HepG2 (cell line): ENCODE measurements around the gene CDHR1. TPM values are rescaled to one million over a fixed set of nuclear protein-coding genes. Genes with fewer than 3 reads are reported as not detected.

Experiments
- ATAC-seq: fragments of 200-7000 bp; cut with Tn5 transposase; 3 replicates; pipeline ENCODE4 v1.9.1; 2020; ENCODE audit warnings: mild to moderate bottlenecking, moderate library complexity
- BruUV-seq: library from RNA; stranded (reverse); fragments of 400-500 nt; replicated peaks from 2 replicates; lab custom pipeline; 2021; lab: Mats Ljungman, UMichigan
- CTCF ChIA-PET: fragments of 300-600 bp; formaldehyde crosslinking; extraction: SDS; loops from one replicate; lab custom pipeline; 2021; ENCODE audit warnings: low total read pairs, inconsistent platforms, low intra/inter-chr PET ratio; lab: Yijun Ruan, JAX
- POLR2A ChIA-PET: fragments of 350-600 bp; sonication (Branson Sonifier 250); formaldehyde crosslinking; loops from one replicate; lab custom pipeline; 2020; ENCODE audit warnings: antibody characterized with exemption, inconsistent platforms; lab: Yijun Ruan, JAX
- DNase-seq: peaks from one replicate; pipeline ENCODE4 v3.0.0-alpha.2; 2015; ENCODE audit warnings: low spot score
- FAIRE-seq: peaks from 3 replicates; lab custom pipeline; 2011; peaks lifted over from hg19 to GRCh38; lab: Jason Lieb, UNC
- H2AFZ ChIP-seq: one replicate; pipeline ENCODE4 v1.6.1; 2011; ENCODE audit warnings: low read length, inconsistent platforms
- H3K27ac ChIP-seq: fragments of 300-600 bp; 3 replicates; pipeline ENCODE4 v1.8.0; 2011; ENCODE audit warnings: mixed run types, mild to moderate bottlenecking, mixed read lengths, low read length, inconsistent platforms; ENCODE audit not compliant: insufficient read depth; ENCODE audit errors: extremely low read length
- H3K27me3 ChIP-seq, 2 experiments: fragments of 200-600 bp in 1 of 2; 2 replicates in 1 of 2; 3 replicates in 1 of 2; pipeline versions ENCODE4 v1.6.0 to v1.8.0; 2011; ENCODE audit warnings: low read length in 2 of 2, mild to moderate bottlenecking in 2 of 2, moderate library complexity in 2 of 2, inconsistent platforms in 1 of 2; ENCODE audit not compliant: insufficient read depth in 2 of 2, control insufficient read depth in 1 of 2
- H3K36me3 ChIP-seq, 2 experiments: fragments of 200-600 bp in 1 of 2; replicated peaks in 1 of 2; 2 replicates in 1 of 2; 3 replicates in 1 of 2; pipeline versions ENCODE4 v1.5.1 to v1.8.0; 2011; ENCODE audit warnings: low read length in 2 of 2, inconsistent platforms in 1 of 2; ENCODE audit not compliant: insufficient read depth in 2 of 2, control insufficient read depth in 1 of 2
- H3K4me1 ChIP-seq: 2 replicates; pipeline ENCODE4 v1.5.1; 2012; ENCODE audit warnings: low read length, inconsistent platforms; ENCODE audit not compliant: insufficient read depth
- H3K4me2 ChIP-seq: 2 replicates; pipeline ENCODE4 v1.6.0; 2011; ENCODE audit warnings: low read depth, low read length, inconsistent platforms
- H3K4me3 ChIP-seq, 3 experiments: fragments of 200-600 bp in 1 of 3; sonication (generic), shearing (Covaris generic) in 1 of 3; replicated peaks in 1 of 3; 2 replicates each; pipeline ENCODE4 v1.5.1; 2011 to 2016; ENCODE audit warnings: low read length in 3 of 3, inconsistent platforms in 2 of 3, low read depth in 2 of 3, mild to moderate bottlenecking in 2 of 3, control low read depth in 1 of 3, mixed read lengths in 1 of 3; ENCODE audit not compliant: insufficient read depth in 1 of 3
- H3K79me2 ChIP-seq: one replicate; pipeline ENCODE4 v1.6.1; 2011; ENCODE audit warnings: low read length, inconsistent platforms; ENCODE audit not compliant: insufficient read depth
- H3K9ac ChIP-seq: 2 replicates; pipeline ENCODE4 v1.6.0; 2011; ENCODE audit warnings: mild to moderate bottlenecking, low read depth, low read length, inconsistent platforms; ENCODE audit not compliant: insufficient read depth
- H3K9me3 ChIP-seq: 2 replicates; pipeline ENCODE4 v1.5.1; 2012; ENCODE audit warnings: mild to moderate bottlenecking, low read length
- H4K20me1 ChIP-seq: 2 replicates; pipeline ENCODE4 v1.6.0; 2011; ENCODE audit warnings: inconsistent platforms, mild to moderate bottlenecking, low read length, moderate library complexity; ENCODE audit not compliant: insufficient read depth
- CEBPB ChIP-seq: IDR thresholded peaks from 2 replicates; pipeline ENCODE4 v1.6.1; 2011; ENCODE audit warnings: low read depth, low read length, improper control_type of control experiment, borderline replicate concordance
- CEBPG ChIP-seq: IDR thresholded peaks from 2 replicates; pipeline ENCODE4 v1.6.1; 2016
- HNF4A ChIP-seq: sonication (generic); formaldehyde crosslinking; IDR thresholded peaks from 2 replicates; pipeline ENCODE4 v1.4.0; 2020; ENCODE audit warnings: missing genetic modification reagents
- NR2F1 ChIP-seq, 2 experiments: fragments of 450-650 bp in 1 of 2; formaldehyde crosslinking in 1 of 2; IDR thresholded peaks; 2 replicates each; pipeline versions ENCODE4 v1.5.0 to v1.6.1; 2016 to 2020; ENCODE audit warnings: mild to moderate bottlenecking in 1 of 2, missing compliant biosample characterization in 1 of 2, missing genetic modification reagents in 1 of 2, moderate library complexity in 1 of 2
- NR2F6 ChIP-seq, 2 experiments: IDR thresholded peaks; 2 replicates each; pipeline ENCODE4 v1.6.1; 2016; ENCODE audit warnings: antibody characterized with exemption in 1 of 2, mild to moderate bottlenecking in 1 of 2
- RNF2 ChIP-seq: fragments of 450-650 bp; conservative IDR thresholded peaks from 2 replicates; pipeline ENCODE4 v1.6.1; 2016; ENCODE audit warnings: low read depth
- SMARCC2 ChIP-seq: fragments of 450-650 bp; IDR thresholded peaks from 2 replicates; pipeline ENCODE4 v1.6.1; 2017; ENCODE audit warnings: antibody characterized with exemption, mild to moderate bottlenecking
- SMC3 ChIP-seq: IDR thresholded peaks from 2 replicates; pipeline ENCODE4 v1.6.1; 2011; ENCODE audit warnings: low read length, improper control_type of control experiment
- ZNF749 ChIP-seq: sonication (generic); formaldehyde crosslinking; IDR thresholded peaks from 2 replicates; pipeline ENCODE4 v1.8.0; 2022; ENCODE audit warnings: mild to moderate bottlenecking, missing genetic modification reagents, moderate library complexity, borderline replicate concordance
- WGBS: methylation state at CpG from one replicate; pipeline ENCODE4 v1.1.6; 2017; ENCODE audit warnings: low lambda C conversion rate; 5-methylcytosine and 5-hydroxymethylcytosine counted together
- in situ Hi-C: cut with HindIII; loops from 2 replicates; pipeline ENCODE4 v1.10.0; 2017; ENCODE audit warnings: low pct_unique_long_range_greater_than_20kb; ENCODE audit not compliant: extremely low pct_ligation_motif_present
- intact Hi-C: fragments of 100-400 bp; cut with micrococcal nuclease; formaldehyde crosslinking; loops from one replicate; pipeline ENCODE4 v1.10.0; 2022; ENCODE audit not compliant: unreplicated experiment
- polyA plus RNA-seq, 8 experiments: library from polyadenylated mRNA; depleted of rRNA in 3 of 8; stranded (reverse) in 7 of 8; unstranded in 1 of 8; fragments of >200 nt; fragmentation: Illumina TruSeq in 4 of 8; extraction: Trizol in 4 of 8; gene quantifications; 2 replicates each; pipeline versions ENCODE4 v1.2.1 to v1.2.3, GENCODE V29; 2011 to 2016; ENCODE audit warnings: low read depth in 4 of 8, missing spikeins in 1 of 8, mixed read lengths in 1 of 8; ENCODE audit not compliant: insufficient read depth in 1 of 8
- total RNA-seq, 5 experiments: library from RNA; depleted of rRNA; stranded (reverse); fragments of >200 nt; fragmentation: Illumina TruSeq; extraction: Trizol; gene quantifications; 2 replicates each; pipeline ENCODE4 v1.2.3, GENCODE V29; 2016; ENCODE audit warnings: low read depth in 1 of 5
- TF ChIP-seq, protein P1 (sequence below): IDR thresholded peaks from 2 replicates; pipeline ENCODE4 v1.6.1; 2018; ENCODE audit warnings: missing genetic modification reagents, mild to moderate bottlenecking, missing compliant biosample characterization
- TF ChIP-seq, protein P2 (sequence below): sonication (generic); formaldehyde crosslinking; IDR thresholded peaks from 2 replicates; pipeline ENCODE4 v1.4.0; 2020; ENCODE audit warnings: low read depth, missing genetic modification reagents
- TF ChIP-seq, protein P3 (sequence below): sonication (generic); formaldehyde crosslinking; IDR thresholded peaks from 2 replicates; pipeline ENCODE4 v1.5.0; 2020; ENCODE audit warnings: mild to moderate bottlenecking, missing genetic modification reagents, moderate library complexity

CDHR1 gene
- total and polyA plus RNA-seq, 2 of the 13 experiments (the other 11 are each of a cell fraction or from before 2014, with no cell fraction given) = 0.04 to 0.09 TPM

DNA sequence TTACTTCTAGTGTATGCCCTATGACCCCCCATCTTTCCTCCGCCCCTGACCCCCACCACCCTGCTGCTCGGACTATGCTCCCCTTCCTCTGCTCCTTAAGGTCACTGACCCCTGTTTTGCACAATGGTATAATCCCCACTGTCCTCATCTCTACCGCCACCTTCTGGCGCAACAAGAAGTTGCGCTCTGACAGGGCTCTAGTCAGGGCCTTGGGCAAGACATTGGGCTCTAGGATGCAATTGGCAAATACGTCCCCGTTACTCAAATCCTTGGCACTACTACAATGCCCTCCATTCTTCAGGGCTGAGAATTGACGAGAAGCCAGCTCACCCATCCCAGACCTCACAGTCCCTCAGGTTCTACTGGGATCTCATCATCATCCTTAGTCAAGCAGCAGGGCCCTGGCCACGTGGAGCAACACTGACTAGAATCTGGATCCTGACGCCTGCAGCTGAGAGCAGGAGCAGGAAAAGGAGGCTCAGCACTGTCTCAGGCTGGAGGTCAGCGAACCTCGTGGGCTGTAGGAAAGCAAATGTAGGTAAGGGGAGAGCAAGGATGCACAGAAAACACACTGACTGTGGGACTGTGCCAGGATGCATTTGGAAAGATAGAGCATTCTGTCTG lies 20.4 kb downstream of the CDHR1 start:
- H3K4me2 ChIP-seq = no peak overlapping the region
- no peaks in the 10 kb centered on the region; a peak in 1 of 5 replicates for H3K27me3 ChIP-seq
- no peak overlapping the region for H2AFZ ChIP-seq
- BruUV-seq = no TSS peak
- ATAC-seq (peak; percentile 72), DNase-seq (peak; percentile 24), FAIRE-seq (no peak)
- H3K9me3 ChIP-seq = peaks cover 6% of the 10 kb centered on the region; the same call in 1 of the 2 replicates
- no peaks in the 10 kb centered on the region for H3K79me2 ChIP-seq
- no peak overlapping the region for H3K4me3 ChIP-seq
- in situ Hi-C loops = no loop called here
- TF ChIP-seq CEBPG (CRISPR knock-in tag) (0 out of 2 replicates have a peak, but pooled peaks have one; percentile 15), NR2F1 (CRISPR knock-in tag; IDR thresholded peaks at IDR 0.05) (0 out of 4 replicates have a peak, but pooled peaks of 1 of the 2 experiments have one; percentile 44), RNF2 (no peak), SMC3 (0 out of 2 replicates have a peak, but pooled peaks have one; percentile 9), SMARCC2 (no peak), ZNF749 (CRISPR knock-in tag) (no peak), CEBPB (0 out of 2 replicates have a peak, but pooled peaks have one; percentile 0), NR2F6 (IDR thresholded peaks at IDR 0.05) (peak; percentile 50; the same call in 1 of the 2 replicates), NR2F6 (CRISPR knock-in tag; IDR thresholded peaks at IDR 0.05) (peak; percentile 59), HNF4A (peak; percentile 33; the same call in 1 of the 2 replicates)
- TF ChIP-seq, protein P1, sequence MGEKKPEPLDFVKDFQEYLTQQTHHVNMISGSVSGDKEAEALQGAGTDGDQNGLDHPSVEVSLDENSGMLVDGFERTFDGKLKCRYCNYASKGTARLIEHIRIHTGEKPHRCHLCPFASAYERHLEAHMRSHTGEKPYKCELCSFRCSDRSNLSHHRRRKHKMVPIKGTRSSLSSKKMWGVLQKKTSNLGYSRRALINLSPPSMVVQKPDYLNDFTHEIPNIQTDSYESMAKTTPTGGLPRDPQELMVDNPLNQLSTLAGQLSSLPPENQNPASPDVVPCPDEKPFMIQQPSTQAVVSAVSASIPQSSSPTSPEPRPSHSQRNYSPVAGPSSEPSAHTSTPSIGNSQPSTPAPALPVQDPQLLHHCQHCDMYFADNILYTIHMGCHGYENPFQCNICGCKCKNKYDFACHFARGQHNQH (CRISPR knock-in tag) = no peak
- TF ChIP-seq, protein P2, sequence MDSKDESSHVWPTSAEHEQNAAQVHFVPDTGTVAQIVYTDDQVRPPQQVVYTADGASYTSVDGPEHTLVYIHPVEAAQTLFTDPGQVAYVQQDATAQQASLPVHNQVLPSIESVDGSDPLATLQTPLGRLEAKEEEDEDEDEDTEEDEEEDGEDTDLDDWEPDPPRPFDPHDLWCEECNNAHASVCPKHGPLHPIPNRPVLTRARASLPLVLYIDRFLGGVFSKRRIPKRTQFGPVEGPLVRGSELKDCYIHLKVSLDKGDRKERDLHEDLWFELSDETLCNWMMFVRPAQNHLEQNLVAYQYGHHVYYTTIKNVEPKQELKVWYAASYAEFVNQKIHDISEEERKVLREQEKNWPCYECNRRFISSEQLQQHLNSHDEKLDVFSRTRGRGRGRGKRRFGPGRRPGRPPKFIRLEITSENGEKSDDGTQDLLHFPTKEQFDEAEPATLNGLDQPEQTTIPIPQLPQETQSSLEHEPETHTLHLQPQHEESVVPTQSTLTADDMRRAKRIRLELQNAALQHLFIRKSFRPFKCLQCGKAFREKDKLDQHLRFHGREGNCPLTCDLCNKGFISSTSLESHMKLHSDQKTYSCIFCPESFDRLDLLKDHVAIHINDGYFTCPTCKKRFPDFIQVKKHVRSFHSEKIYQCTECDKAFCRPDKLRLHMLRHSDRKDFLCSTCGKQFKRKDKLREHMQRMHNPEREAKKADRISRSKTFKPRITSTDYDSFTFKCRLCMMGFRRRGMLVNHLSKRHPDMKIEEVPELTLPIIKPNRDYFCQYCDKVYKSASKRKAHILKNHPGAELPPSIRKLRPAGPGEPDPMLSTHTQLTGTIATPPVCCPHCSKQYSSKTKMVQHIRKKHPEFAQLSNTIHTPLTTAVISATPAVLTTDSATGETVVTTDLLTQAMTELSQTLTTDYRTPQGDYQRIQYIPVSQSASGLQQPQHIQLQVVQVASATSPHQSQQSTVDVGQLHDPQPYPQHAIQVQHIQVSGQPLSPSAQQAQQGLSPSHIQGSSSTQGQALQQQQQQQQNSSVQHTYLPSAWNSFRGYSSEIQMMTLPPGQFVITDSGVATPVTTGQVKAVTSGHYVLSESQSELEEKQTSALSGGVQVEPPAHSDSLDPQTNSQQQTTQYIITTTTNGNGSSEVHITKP (CRISPR knock-in tag) = peak; percentile 57; the same call in 1 of the 2 replicates
- TF ChIP-seq, protein P3, sequence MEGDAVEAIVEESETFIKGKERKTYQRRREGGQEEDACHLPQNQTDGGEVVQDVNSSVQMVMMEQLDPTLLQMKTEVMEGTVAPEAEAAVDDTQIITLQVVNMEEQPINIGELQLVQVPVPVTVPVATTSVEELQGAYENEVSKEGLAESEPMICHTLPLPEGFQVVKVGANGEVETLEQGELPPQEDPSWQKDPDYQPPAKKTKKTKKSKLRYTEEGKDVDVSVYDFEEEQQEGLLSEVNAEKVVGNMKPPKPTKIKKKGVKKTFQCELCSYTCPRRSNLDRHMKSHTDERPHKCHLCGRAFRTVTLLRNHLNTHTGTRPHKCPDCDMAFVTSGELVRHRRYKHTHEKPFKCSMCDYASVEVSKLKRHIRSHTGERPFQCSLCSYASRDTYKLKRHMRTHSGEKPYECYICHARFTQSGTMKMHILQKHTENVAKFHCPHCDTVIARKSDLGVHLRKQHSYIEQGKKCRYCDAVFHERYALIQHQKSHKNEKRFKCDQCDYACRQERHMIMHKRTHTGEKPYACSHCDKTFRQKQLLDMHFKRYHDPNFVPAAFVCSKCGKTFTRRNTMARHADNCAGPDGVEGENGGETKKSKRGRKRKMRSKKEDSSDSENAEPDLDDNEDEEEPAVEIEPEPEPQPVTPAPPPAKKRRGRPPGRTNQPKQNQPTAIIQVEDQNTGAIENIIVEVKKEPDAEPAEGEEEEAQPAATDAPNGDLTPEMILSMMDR (CRISPR knock-in tag) = peak; percentile 42
- H3K27ac ChIP-seq = no peak overlapping the region
- H3K9ac ChIP-seq = no peak overlapping the region
- POLR2A ChIA-PET = interaction anchor here (1.4 kb wide), 1 partner anchor 75 kb away, joined by 3 read pairs; no protein-coding TSS in a partner anchor
- 14% methylated on average over 12 of the region's 12 CpGs for WGBS
- no peaks in the 10 kb centered on the region for H3K4me1 ChIP-seq
- intact Hi-C loops = no loop called here
- no peaks in the 10 kb centered on the region for H3K36me3 ChIP-seq
- H4K20me1 ChIP-seq = no peaks in the 10 kb centered on the region
- CTCF ChIA-PET = no interaction called here
